ENCODE results near the gene CHIC2. TPM values are rescaled to one million over a fixed set of nuclear protein-coding genes. Genes with fewer than 3 reads are reported as not detected.
A peak's percentile ranks its signal among the peaks of the same experiment; 100 is the strongest.

The CHIC2 gene
- polyA plus RNA-seq, 3 donors, result 23.1 to 83.3 (median 73.4) TPM

DNA sequence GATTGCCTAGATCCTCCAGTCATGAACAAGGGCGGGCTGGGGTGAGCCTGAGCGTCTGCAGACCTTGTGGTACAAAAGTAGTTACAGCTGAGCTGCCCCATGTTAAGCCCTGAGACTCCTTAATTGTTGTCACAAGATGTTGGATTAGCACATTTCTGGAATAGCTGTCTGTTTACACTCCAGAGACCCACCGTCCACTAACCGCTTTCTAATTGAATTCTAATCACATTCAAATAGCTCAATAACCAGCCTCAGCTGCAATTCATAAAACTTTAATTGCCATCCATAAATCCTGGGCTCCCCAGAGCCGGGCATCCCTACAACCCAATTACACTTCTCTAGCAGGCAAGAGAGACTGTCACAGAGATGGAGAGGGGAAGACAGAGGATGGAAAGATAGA, 34.0 kb upstream of the CHIC2 start:
- intact Hi-C loops (cut with micrococcal nuclease), result no loop called here
- peaks cover 0 to 31% (median 7%) of the 10 kb centered on the region in 7 donors for H3K9me3 Mint-ChIP-seq
- H2AFZ ChIP-seq (ENCODE audit: insufficient read depth, low read depth, low read length, poor library complexity, severe bottlenecking), result no peak overlapping the region
- H3K27me3 ChIP-seq (ENCODE audit: control insufficient read depth in 2 of 2, insufficient read depth in 2 of 2, low read length in 2 of 2), result peaks cover 97 to 99% of the 10 kb centered on the region in 2 donors
- H3K36me3 Mint-ChIP-seq, result peaks cover 0 to 14% of the 10 kb centered on the region in 2 donors
- H3K79me2 ChIP-seq (ENCODE audit: insufficient read depth, low read length), result no peaks in the 10 kb centered on the region
- H3K27ac ChIP-seq (ENCODE audit: low read depth in 1 of 2, low read length in 2 of 2), result no peak overlapping the region
- peaks cover 41% of the 10 kb centered on the region for H3K4me1 Mint-ChIP-seq
- no peak overlapping the region for H3K9ac ChIP-seq (ENCODE audit: insufficient read depth, low read length, poor library complexity, severe bottlenecking)
- H3K4me3 Mint-ChIP-seq, result peak overlapping the region in 1 of 2 donors; percentile 88
- no peak overlapping the region for H3K4me2 ChIP-seq (replicated peaks; ENCODE audit: extremely low read depth, low read length, poor library complexity, severe bottlenecking)
- peaks cover 21 to 28% of the 10 kb centered on the region in 2 donors for H3K4me1 ChIP-seq (ENCODE audit: control insufficient read depth in 1 of 2, insufficient read depth in 2 of 2, low read length in 2 of 2)
- DNase-seq, result no peak
- H3K27ac Mint-ChIP-seq, result no peak overlapping the region
- peaks cover 0 to 64% of the 10 kb centered on the region in 2 donors for H3K9me3 ChIP-seq (replicated peaks in 1 of 2; ENCODE audit: control insufficient read depth in 1 of 2, insufficient read depth in 1 of 2, low read length in 2 of 2)
- no peak overlapping the region for H3K4me3 ChIP-seq (replicated peaks in 1 of 3; ENCODE audit: low read depth in 2 of 3, low read length in 3 of 3)
- 15% methylated on average over 3 of the region's 5 CpGs for WGBS (ENCODE audit: insufficient coverage)
- H4K20me1 ChIP-seq (ENCODE audit: insufficient read depth, low read length), result no peaks in the 10 kb centered on the region
- TF ChIP-seq, protein P1, sequence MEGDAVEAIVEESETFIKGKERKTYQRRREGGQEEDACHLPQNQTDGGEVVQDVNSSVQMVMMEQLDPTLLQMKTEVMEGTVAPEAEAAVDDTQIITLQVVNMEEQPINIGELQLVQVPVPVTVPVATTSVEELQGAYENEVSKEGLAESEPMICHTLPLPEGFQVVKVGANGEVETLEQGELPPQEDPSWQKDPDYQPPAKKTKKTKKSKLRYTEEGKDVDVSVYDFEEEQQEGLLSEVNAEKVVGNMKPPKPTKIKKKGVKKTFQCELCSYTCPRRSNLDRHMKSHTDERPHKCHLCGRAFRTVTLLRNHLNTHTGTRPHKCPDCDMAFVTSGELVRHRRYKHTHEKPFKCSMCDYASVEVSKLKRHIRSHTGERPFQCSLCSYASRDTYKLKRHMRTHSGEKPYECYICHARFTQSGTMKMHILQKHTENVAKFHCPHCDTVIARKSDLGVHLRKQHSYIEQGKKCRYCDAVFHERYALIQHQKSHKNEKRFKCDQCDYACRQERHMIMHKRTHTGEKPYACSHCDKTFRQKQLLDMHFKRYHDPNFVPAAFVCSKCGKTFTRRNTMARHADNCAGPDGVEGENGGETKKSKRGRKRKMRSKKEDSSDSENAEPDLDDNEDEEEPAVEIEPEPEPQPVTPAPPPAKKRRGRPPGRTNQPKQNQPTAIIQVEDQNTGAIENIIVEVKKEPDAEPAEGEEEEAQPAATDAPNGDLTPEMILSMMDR (IDR thresholded peaks at IDR 0.05), result no peak
- H3K36me3 ChIP-seq (replicated peaks in 1 of 2; ENCODE audit: control insufficient read depth in 1 of 2, insufficient read depth in 2 of 2, low read length in 2 of 2), result no peaks in the 10 kb centered on the region
- H3K27me3 Mint-ChIP-seq (ENCODE audit: low read depth in 3 of 3), result peaks cover 98 to 100% (median 98%) of the 10 kb centered on the region in 3 donors

DNA sequence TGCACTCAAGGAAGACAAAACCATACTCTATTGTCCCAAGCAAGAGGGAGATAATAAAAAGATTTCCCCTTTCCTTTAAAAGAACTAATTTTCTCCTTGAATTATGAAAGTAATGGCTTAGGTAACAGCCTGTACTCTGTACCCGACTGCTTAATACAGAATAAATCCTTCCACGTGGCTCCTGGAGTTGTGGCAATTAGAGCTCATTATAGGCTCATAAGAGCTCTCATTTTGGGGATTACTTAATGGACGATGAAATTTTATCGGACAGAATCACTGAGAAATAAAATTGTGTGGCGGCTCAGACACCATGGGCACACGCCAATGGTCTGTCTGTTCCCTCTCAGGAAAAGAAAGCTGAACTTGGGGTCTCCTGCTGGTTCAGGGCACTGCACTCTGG, 32.7 kb upstream of the CHIC2 start:
- Histone ChIP-seq H4K20me1 (ENCODE audit: insufficient read depth, low read length) (no peaks in the 10 kb centered on the region), H3K4me3 (replicated peaks in 1 of 3; ENCODE audit: low read depth in 2 of 3, low read length in 3 of 3) (no peak overlapping the region), H3K9ac (ENCODE audit: insufficient read depth, low read length, poor library complexity, severe bottlenecking) (no peak overlapping the region), H3K4me2 (replicated peaks; ENCODE audit: extremely low read depth, low read length, poor library complexity, severe bottlenecking) (no peak overlapping the region), H3K36me3 (replicated peaks in 1 of 2; ENCODE audit: control insufficient read depth in 1 of 2, insufficient read depth in 2 of 2, low read length in 2 of 2) (no peaks in the 10 kb centered on the region), H3K27ac (ENCODE audit: low read depth in 1 of 2, low read length in 2 of 2) (no peak overlapping the region), H3K27me3 (ENCODE audit: control insufficient read depth in 2 of 2, insufficient read depth in 2 of 2, low read length in 2 of 2) (peaks cover 97 to 99% of the 10 kb centered on the region in 2 donors), H3K9me3 (replicated peaks in 1 of 2; ENCODE audit: control insufficient read depth in 1 of 2, insufficient read depth in 1 of 2, low read length in 2 of 2) (peaks cover 0 to 67% of the 10 kb centered on the region in 2 donors), H2AFZ (ENCODE audit: insufficient read depth, low read depth, low read length, poor library complexity, severe bottlenecking) (no peak overlapping the region), H3K4me1 (ENCODE audit: control insufficient read depth in 1 of 2, insufficient read depth in 2 of 2, low read length in 2 of 2) (peaks cover 24 to 31% of the 10 kb centered on the region in 2 donors), H3K79me2 (ENCODE audit: insufficient read depth, low read length) (no peaks in the 10 kb centered on the region)
- no peak for DNase-seq
- TF ChIP-seq, protein P1 (IDR thresholded peaks at IDR 0.05), result no peak
- Mint-ChIP-seq H3K4me3 (peak overlapping the region in 1 of 2 donors; percentile 100), H3K4me1 (peaks cover 41% of the 10 kb centered on the region), H3K27ac (no peak overlapping the region), H3K9me3 (peaks cover 0 to 31% (median 6%) of the 10 kb centered on the region in 7 donors), H3K27me3 (ENCODE audit: low read depth in 3 of 3) (peaks cover 99 to 100% (median 99%) of the 10 kb centered on the region in 3 donors), H3K36me3 (peaks cover 0 to 10% of the 10 kb centered on the region in 2 donors)
- intact Hi-C loops (cut with micrococcal nuclease), result no loop called here
- 61% methylated on average over 5 of the region's 6 CpGs for WGBS (ENCODE audit: insufficient coverage)

Data from CD14-positive monocyte (primary cell).